Ovary (tissue), 3 donors: ENCODE data around the gene DNAL4.

ENCODE experiments used
- CTCF ChIP-seq, 3 donors: fragments of 450-650 bp in 2 of 3; fragments of 200-600 bp in 1 of 3; IDR thresholded peaks; one replicate each; pipeline versions ENCODE4 v1.5.1 to v1.8.0; 2016 to 2022; ENCODE audit warnings: antibody characterized with exemption in 3 of 3, mild to moderate bottlenecking in 1 of 3
- EP300 ChIP-seq: sonication (generic); formaldehyde crosslinking; IDR thresholded peaks from one replicate; pipeline ENCODE4 v1.6.1; 2017; ENCODE audit warnings: antibody characterized with exemption
- POLR2A ChIP-seq: fragments of 450-650 bp; IDR thresholded peaks from one replicate; pipeline ENCODE4 v1.6.1; 2017; ENCODE audit warnings: antibody characterized with exemption, mild to moderate bottlenecking, moderate library complexity
- donor health status: DM: no; HTN: no; CAD: no.

- TF ChIP-seq CTCF (IDR thresholded peaks at IDR 0.05): no peak
- TF ChIP-seq EP300: no peak
- no peak for TF ChIP-seq POLR2A
Observed at GRCh38 chr22:38788846-38789245, 5.1 kb downstream of the DNAL4 start.
